DMS79 (cell line): ENCODE measurements around the gene IMMP2L.

Source experiments
- DNase-seq: peaks from one replicate; lab custom pipeline; 2025; lab: John Stamatoyannopoulos, UW

Gene IMMP2L

DNA sequence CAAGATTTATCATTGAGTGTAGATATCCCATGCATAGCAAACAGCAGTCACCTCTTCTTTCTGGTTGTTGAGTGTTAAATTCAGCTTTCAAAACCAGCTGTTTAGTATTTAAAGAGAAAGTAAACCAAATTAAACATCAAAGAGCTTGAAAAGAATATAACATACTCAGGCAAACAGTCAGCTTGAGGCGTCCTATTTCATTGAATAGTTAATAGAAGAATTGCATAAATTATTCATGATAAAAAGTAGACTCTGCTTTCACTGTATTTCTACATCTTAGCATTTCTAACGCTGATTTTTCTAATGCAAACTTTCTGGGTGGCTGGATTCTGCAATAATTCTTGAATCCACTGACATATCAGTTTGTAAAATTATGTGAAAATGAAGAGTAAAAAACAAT, 935.9 kb downstream of the IMMP2L start:
- no peak for DNase-seq

DNA sequence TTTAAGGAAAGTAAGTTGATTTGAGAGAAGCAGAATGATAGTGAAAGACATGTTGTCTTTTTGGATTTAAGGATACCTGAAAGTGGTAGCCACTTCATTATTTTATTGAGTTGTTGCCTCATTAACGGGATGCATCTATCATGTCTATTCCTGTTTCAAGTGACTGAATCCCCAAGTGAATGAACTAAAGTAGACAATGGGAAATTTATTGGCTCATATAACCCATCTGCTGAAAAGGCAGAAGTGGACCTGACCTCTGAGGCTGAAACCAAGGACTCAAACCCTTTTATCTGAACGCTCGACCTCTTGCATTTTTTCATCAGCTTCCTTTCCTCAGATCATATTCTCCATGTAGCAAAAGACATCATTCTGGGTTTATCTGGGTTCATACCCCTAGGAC, 937.0 kb downstream of the IMMP2L start:
- no peak for DNase-seq

DNA sequence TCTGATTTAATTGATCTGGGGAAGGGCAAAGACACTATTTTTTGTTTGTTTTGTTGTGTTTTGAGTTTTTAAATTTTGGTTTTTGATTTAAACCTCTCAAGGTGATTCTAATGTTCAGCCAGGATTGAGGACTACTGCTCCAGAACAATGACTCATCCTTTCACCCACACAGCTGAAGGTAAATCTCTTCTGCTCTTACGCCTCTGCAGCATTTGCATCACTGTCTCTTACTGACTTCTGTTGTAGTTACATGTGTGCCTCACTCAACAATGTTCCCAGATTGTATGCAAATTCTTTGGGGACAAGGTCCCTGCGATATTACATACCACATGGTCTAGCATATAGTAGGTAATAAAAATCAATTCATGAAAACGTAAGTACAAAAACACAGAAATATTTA, 938.9 kb downstream of the IMMP2L start:
- no peak for DNase-seq

DNA sequence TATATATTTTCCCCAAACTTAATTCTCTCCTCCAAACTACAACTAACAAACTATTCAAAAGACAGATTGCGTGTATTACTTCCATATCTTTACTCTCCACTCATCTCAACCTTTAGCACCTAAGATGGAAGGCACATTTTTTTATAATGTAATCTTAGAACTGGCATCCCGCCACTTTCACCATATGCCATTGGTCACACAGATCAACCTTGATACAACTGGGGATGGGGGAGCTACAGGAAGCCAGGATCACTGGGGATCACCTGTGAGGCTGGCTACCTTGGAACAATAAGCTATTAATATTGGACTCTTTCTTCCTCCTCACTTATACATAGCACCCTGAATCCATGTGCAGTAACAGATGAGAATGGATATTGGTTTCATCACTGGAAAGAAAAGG, 941.0 kb downstream of the IMMP2L start:
- no peak for DNase-seq

DNA sequence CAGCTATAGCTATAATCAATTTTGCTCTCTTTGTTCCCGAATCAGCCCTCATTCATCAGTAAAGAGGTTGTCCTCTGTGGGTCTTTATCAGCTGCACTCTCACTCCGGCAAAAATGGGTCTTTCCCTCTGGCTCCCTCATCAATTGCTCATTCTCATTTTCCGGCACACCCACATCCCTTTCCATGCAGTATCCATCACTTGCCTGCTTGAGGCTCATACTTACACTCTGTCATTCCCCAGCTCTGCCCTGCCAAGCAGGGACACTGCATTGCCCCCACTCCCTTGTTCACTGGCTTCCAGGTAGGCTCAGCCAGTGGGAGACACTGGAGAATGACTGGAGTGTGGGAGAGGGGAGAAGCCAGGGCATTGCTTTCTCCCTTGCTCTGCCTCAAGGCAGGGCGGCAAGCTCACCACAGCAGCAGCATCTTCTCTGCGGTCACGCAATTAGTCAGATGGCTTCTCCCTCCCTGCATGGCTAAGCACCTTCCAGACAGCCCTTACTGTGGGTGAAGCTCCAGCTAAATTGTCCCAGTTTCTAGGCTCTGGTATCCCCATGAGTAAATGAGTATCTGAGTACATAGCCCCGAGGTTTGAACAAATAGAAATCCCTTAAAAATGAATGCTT, 942.1 kb downstream of the IMMP2L start:
- DNase-seq = no peak
